Ectodermal cell (in vitro differentiated cells): ENCODE data around the gene NHERF1.
A peak's percentile ranks its signal among the peaks of the same experiment; 100 is the strongest.

Source experiments
- H3K27ac ChIP-seq: 2 replicates; pipeline ENCODE4 v1.7.0; 2013; ENCODE audit warnings: mild to moderate bottlenecking, low read depth, low read length; ENCODE audit not compliant: insufficient read depth, poor library complexity, severe bottlenecking
- H3K27me3 ChIP-seq: 2 replicates; pipeline ENCODE4 v1.7.0; 2013; ENCODE audit warnings: mild to moderate bottlenecking, low read length; ENCODE audit not compliant: insufficient read depth, control insufficient read depth, poor library complexity, severe bottlenecking
- H3K36me3 ChIP-seq: one replicate; pipeline ENCODE4 v1.7.0; 2013; ENCODE audit warnings: low read length; ENCODE audit not compliant: control insufficient read depth, insufficient read depth
- H3K4me1 ChIP-seq: one replicate; pipeline ENCODE4 v1.7.0; 2013; ENCODE audit warnings: low read length; ENCODE audit not compliant: control insufficient read depth, insufficient read depth
- H3K4me3 ChIP-seq: 2 replicates; pipeline ENCODE4 v1.7.0; 2013; ENCODE audit warnings: low read depth, low read length, control low read depth; ENCODE audit not compliant: insufficient read depth
- H3K9me3 ChIP-seq: 2 replicates; pipeline ENCODE4 v1.7.0; 2013; ENCODE audit warnings: mild to moderate bottlenecking, low read length, moderate library complexity; ENCODE audit not compliant: control insufficient read depth
- WGBS, 2 experiments: methylation state at CpG; one replicate each; pipeline ENCODE4 v1.1.7; 2013; ENCODE audit warnings: missing lambda C conversion rate in 2 of 2; 5-methylcytosine and 5-hydroxymethylcytosine counted together

Gene NHERF1

GRCh38 chr17:74731347-74731605 lies 17.2 kb upstream of the NHERF1 start:
- Histone ChIP-seq H3K27me3 (peaks cover 28% of the 10 kb centered on the region), H3K27ac (no peak overlapping the region), H3K4me3 (no peak overlapping the region), H3K36me3 (no peaks in the 10 kb centered on the region), H3K4me1 (peaks cover 3% of the 10 kb centered on the region), H3K9me3 (no peaks in the 10 kb centered on the region)
- WGBS, 2 experiments: 85% methylated on average over 4 of the region's 4 CpGs

- Histone ChIP-seq H3K36me3 (no peaks in the 10 kb centered on the region), H3K9me3 (no peaks in the 10 kb centered on the region), H3K4me1 (peaks cover 9% of the 10 kb centered on the region), H3K4me3 (no peak overlapping the region), H3K27me3 (peaks cover 38% of the 10 kb centered on the region), H3K27ac (no peak overlapping the region)
- WGBS, 2 experiments: 77% methylated on average over 12 of the region's 12 CpGs
Measured at GRCh38 chr17:74732042-74732867, 16.2 kb upstream of the NHERF1 start.

- Histone ChIP-seq H3K4me3 (no peak overlapping the region), H3K36me3 (no peaks in the 10 kb centered on the region), H3K4me1 (peaks cover 19% of the 10 kb centered on the region), H3K27me3 (peaks cover 51% of the 10 kb centered on the region), H3K9me3 (no peaks in the 10 kb centered on the region), H3K27ac (no peak overlapping the region)
- 69 to 75% methylated on average over 9 of the region's 9 CpGs for WGBS, 2 experiments
Measured at GRCh38 chr17:74733365-74734122, 14.9 kb upstream of the NHERF1 start.

- peaks cover 58% of the 10 kb centered on the region for H3K27me3 ChIP-seq
- H3K27ac ChIP-seq: no peak overlapping the region
- peaks cover 21% of the 10 kb centered on the region for H3K4me1 ChIP-seq
- WGBS, 2 experiments: 90 to 92% methylated on average over 3 of the region's 3 CpGs
- no peak overlapping the region for H3K4me3 ChIP-seq
- no peaks in the 10 kb centered on the region for H3K9me3 ChIP-seq
- no peaks in the 10 kb centered on the region for H3K36me3 ChIP-seq
Measured at GRCh38 chr17:74734256-74734655, 14.2 kb upstream of the NHERF1 start.

- WGBS, 2 experiments: 1 to 2% methylated on average over 67 of the region's 67 CpGs
- Histone ChIP-seq H3K9me3 (no peaks in the 10 kb centered on the region), H3K4me1 (peaks cover 21% of the 10 kb centered on the region), H3K27me3 (peaks cover 59% of the 10 kb centered on the region), H3K27ac (no peak within 1 kb of the TSS), H3K4me3 (peak within 1 kb of the TSS; percentile 32), H3K36me3 (no peaks in the 10 kb centered on the region)
Measured at GRCh38 chr17:74736513-74737298, 11.7 kb upstream of the NHERF1 start, which contains the start of gene RAB37. TSS of gene RAB37 (plus strand) at chr17:74737256. CDS start at chr17:74737273, 17 bp downstream.

- H3K36me3 ChIP-seq: no peaks in the 10 kb centered on the region
- no peaks in the 10 kb centered on the region for H3K9me3 ChIP-seq
- 2 to 3% methylated on average over 38 of the region's 38 CpGs for WGBS, 2 experiments
- peaks cover 59% of the 10 kb centered on the region for H3K27me3 ChIP-seq
- peaks cover 21% of the 10 kb centered on the region for H3K4me1 ChIP-seq
- H3K4me3 ChIP-seq: peak overlapping the region; percentile 32
- H3K27ac ChIP-seq: no peak overlapping the region
Measured at GRCh38 chr17:74737299-74738050, 11.0 kb upstream of the NHERF1 start.

- 75 to 77% methylated on average over 16 of the region's 16 CpGs for WGBS, 2 experiments
Measured at GRCh38 chr17:74738051-74738996, 10.1 kb upstream of the NHERF1 start.

GRCh38 chr17:74739227-74739831 lies 9.1 kb upstream of the NHERF1 start:
- Histone ChIP-seq H3K27me3 (peaks cover 50% of the 10 kb centered on the region), H3K4me1 (peaks cover 21% of the 10 kb centered on the region), H3K4me3 (no peak overlapping the region), H3K36me3 (no peaks in the 10 kb centered on the region), H3K9me3 (no peaks in the 10 kb centered on the region), H3K27ac (no peak overlapping the region)
- WGBS, 2 experiments: 88 to 89% methylated on average over 12 of the region's 12 CpGs

More at GRCh38 chr17:74738051-74738996, 10.1 kb upstream of the NHERF1 start:
- Histone ChIP-seq H3K9me3 (no peaks in the 10 kb centered on the region), H3K4me3 (no peak overlapping the region), H3K27me3 (peaks cover 59% of the 10 kb centered on the region), H3K36me3 (no peaks in the 10 kb centered on the region), H3K27ac (no peak overlapping the region), H3K4me1 (peaks cover 21% of the 10 kb centered on the region)
